Measurements from ENCODE around the gene RNF157. TPM values are rescaled to one million over a fixed set of nuclear protein-coding genes. Genes with fewer than 3 reads are reported as not detected.

The RNF157 gene
- total and polyA plus RNA-seq, 2 of the 4 experiments (the other 2 are of a cell fraction): 0.54 to 1.3 TPM

DNA sequence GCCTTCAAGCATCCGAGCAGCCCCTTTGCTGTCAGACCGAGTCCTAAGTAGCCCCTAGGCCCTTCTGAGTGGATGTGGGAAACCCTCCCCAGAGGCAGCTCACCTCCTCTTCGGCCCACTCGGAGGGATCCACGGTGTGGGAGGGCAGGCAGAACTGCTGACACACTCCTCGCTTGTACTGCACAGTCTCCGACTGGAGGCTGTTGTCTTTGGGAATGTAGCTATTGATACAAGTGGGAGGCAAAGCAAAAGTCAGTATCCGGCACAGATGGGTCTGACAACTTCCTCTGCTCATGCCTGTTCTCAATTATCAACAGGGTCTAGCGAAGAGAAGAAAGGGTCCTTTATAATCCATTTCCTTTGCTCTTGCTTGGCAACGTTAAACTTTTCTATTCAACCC, 73.4 kb downstream of the RNF157 start:
- DNase-seq (no peak), ATAC-seq (ENCODE audit: low read depth) (no peak)
- no CpG with 5 or more reads among the region's 10 CpGs for WGBS, 2 experiments (ENCODE audit: extremely low coverage in 2 of 2, insufficient read length in 1 of 2)
- H2AK5ac ChIP-seq (ENCODE audit: low read depth, low read length): no peak overlapping the region
- CTCF ChIA-PET: interaction anchor here (1.7 kb wide), 1 partner anchor 15 kb away, joined by 16 read pairs; no protein-coding TSS in a partner anchor
- no peak overlapping the region for H2BK120ac ChIP-seq (ENCODE audit: low read depth, low read length)
- H3K14ac ChIP-seq (replicated peaks; ENCODE audit: low read depth, low read length): no peak overlapping the region
- H2BK5ac ChIP-seq (ENCODE audit: low read depth, low read length, poor library complexity, severe bottlenecking): no peak overlapping the region
- H3K27ac ChIP-seq (ENCODE audit: insufficient read depth, low read length): no peak overlapping the region
- no peak overlapping the region for H2AK9ac ChIP-seq (replicated peaks; ENCODE audit: low read depth, low read length, poor library complexity)
- H3K18ac ChIP-seq (ENCODE audit: low read depth, low read length): no peak overlapping the region
- no TSS peak for BruUV-seq (replicated peaks)
- 0 out of 2 replicates have a peak, but pooled peaks cover 3% of the 10 kb centered on the region for H3K9me1 ChIP-seq (ENCODE audit: insufficient read depth, low read length)
- no peak overlapping the region for H3K56ac ChIP-seq (ENCODE audit: extremely low read depth, insufficient read depth, low read length)
- no peak overlapping the region for H2BK20ac ChIP-seq (ENCODE audit: low read depth, low read length)
- H4K5ac ChIP-seq (ENCODE audit: low read depth, low read length): no peak overlapping the region
- no peaks in the 10 kb centered on the region for H4K20me1 ChIP-seq (ENCODE audit: insufficient read depth, low read length)
- H2BK15ac ChIP-seq (ENCODE audit: low read depth, low read length): no peak overlapping the region
- H3K79me1 ChIP-seq (ENCODE audit: low read depth in 1 of 2, low read length in 2 of 2): no peaks in the 10 kb centered on the region
- peaks cover 2% of the 10 kb centered on the region for H3K27me3 ChIP-seq (ENCODE audit: control insufficient read depth, insufficient read depth, low read length)
- no peak overlapping the region for H2AFZ ChIP-seq (replicated peaks; ENCODE audit: low read length, poor library complexity)
- no peak overlapping the region for H3K4me2 ChIP-seq (ENCODE audit: low read depth, low read length)
- H3K23ac ChIP-seq (ENCODE audit: low read depth, low read length): no peak overlapping the region
- no peak overlapping the region for H4K91ac ChIP-seq (ENCODE audit: insufficient read depth, low read depth, low read length)
- H3K4ac ChIP-seq (ENCODE audit: low read depth, low read length): no peak overlapping the region
- H3K36me3 ChIP-seq (ENCODE audit: control insufficient read depth, insufficient read depth, low read length): no peaks in the 10 kb centered on the region
- H3K9ac ChIP-seq (ENCODE audit: low read depth, low read length): no peak overlapping the region
- intact Hi-C loops (cut with micrococcal nuclease): no loop called here
- H3K4me3 ChIP-seq (ENCODE audit: insufficient read depth, low read depth, low read length): no peak overlapping the region
- dilution Hi-C loops (cut with HindIII; ENCODE audit: low sequenced_read_pairs, unreplicated experiment): no loop called here
- POLR2A ChIA-PET (ENCODE audit: unreplicated experiment): no interaction called here
- H3K4me1 ChIP-seq (ENCODE audit: control insufficient read depth, insufficient read depth, low read length): no peaks in the 10 kb centered on the region
- no peaks in the 10 kb centered on the region for H3K9me3 ChIP-seq (ENCODE audit: control insufficient read depth, insufficient read depth, low read length)
- in situ Hi-C loops (cut with MboI; ENCODE audit: low sequenced_read_pairs): no loop called here
- TF ChIP-seq, protein P1, sequence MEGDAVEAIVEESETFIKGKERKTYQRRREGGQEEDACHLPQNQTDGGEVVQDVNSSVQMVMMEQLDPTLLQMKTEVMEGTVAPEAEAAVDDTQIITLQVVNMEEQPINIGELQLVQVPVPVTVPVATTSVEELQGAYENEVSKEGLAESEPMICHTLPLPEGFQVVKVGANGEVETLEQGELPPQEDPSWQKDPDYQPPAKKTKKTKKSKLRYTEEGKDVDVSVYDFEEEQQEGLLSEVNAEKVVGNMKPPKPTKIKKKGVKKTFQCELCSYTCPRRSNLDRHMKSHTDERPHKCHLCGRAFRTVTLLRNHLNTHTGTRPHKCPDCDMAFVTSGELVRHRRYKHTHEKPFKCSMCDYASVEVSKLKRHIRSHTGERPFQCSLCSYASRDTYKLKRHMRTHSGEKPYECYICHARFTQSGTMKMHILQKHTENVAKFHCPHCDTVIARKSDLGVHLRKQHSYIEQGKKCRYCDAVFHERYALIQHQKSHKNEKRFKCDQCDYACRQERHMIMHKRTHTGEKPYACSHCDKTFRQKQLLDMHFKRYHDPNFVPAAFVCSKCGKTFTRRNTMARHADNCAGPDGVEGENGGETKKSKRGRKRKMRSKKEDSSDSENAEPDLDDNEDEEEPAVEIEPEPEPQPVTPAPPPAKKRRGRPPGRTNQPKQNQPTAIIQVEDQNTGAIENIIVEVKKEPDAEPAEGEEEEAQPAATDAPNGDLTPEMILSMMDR (conservative IDR thresholded peaks at IDR 0.05; ENCODE audit: low read depth, low read length): no peak
- TF ChIP-seq CEBPB (IDR thresholded peaks at IDR 0.05; ENCODE audit: low read depth, low read length) (no peak), MAFK (IDR thresholded peaks at IDR 0.05; ENCODE audit: low read depth, low read length) (no peak), CHD1 (IDR thresholded peaks at IDR 0.05; ENCODE audit: low read depth, low read length) (no peak)
- TF ChIP-seq, protein P2, sequence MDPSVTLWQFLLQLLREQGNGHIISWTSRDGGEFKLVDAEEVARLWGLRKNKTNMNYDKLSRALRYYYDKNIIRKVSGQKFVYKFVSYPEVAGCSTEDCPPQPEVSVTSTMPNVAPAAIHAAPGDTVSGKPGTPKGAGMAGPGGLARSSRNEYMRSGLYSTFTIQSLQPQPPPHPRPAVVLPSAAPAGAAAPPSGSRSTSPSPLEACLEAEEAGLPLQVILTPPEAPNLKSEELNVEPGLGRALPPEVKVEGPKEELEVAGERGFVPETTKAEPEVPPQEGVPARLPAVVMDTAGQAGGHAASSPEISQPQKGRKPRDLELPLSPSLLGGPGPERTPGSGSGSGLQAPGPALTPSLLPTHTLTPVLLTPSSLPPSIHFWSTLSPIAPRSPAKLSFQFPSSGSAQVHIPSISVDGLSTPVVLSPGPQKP (IDR thresholded peaks at IDR 0.05; ENCODE audit: borderline replicate concordance, low read depth, low read length): no peak
- no peak overlapping the region for H4K8ac ChIP-seq (ENCODE audit: low read depth in 2 of 2, low read length in 2 of 2)

Data from IMR-90 (cell line).